GM10248 (cell line): Measurements from ENCODE around the gene CEBPB.

Source experiments
- CTCF ChIA-PET: fragments of 300-600 bp; sonication (Branson Sonifier 250); formaldehyde crosslinking; extraction: SDS; loops from one replicate; lab custom pipeline; 2021; ENCODE audit warnings: antibody characterized with exemption; lab: Yijun Ruan, JAX
- POLR2A ChIA-PET: fragments of 350-650 bp; sonication (Branson Sonifier 250); formaldehyde crosslinking; extraction: SDS; loops from one replicate; lab custom pipeline; 2020; ENCODE audit warnings: antibody characterized with exemption; lab: Yijun Ruan, JAX
- DNase-seq: peaks from one replicate; pipeline ENCODE4 v3.0.0; 2012; ENCODE audit errors: extremely low spot score
- CTCF ChIP-seq: IDR thresholded peaks from 2 replicates; pipeline ENCODE4 v1.5.1; 2012; ENCODE audit warnings: mild to moderate bottlenecking, low read depth; ENCODE audit errors: extremely low read depth, missing control alignments, control extremely low read depth

The CEBPB gene

GRCh38 chr20:50224531-50225255, 34.1 kb downstream of the CEBPB start:
- ChIA-PET POLR2A (no interaction called here), CTCF (no interaction called here)
- TF ChIP-seq CTCF, result no peak
- no peak for DNase-seq

- CTCF ChIA-PET, result interaction anchor here (2.0 kb wide), 1 partner anchor 9 kb away, joined by 4 read pairs; no protein-coding TSS in a partner anchor
- DNase-seq, result no peak
- POLR2A ChIA-PET, result no interaction called here
- no peak for TF ChIP-seq CTCF
These were observed 35.7 kb downstream of the CEBPB start for GRCh38 chr20:50226093-50226974.

- no peak for TF ChIP-seq CTCF
- CTCF ChIA-PET, result interaction anchor here (0.9 to 2.0 kb wide), 3 partner anchors 11 to 17 kb away, joined by 3 to 4 read pairs (median 3); no protein-coding TSS in a partner anchor
These were observed 36.9 kb downstream of the CEBPB start for GRCh38 chr20:50227506-50227905.

GRCh38 chr20:50229156-50229607, 38.6 kb downstream of the CEBPB start:
- ChIA-PET POLR2A (no interaction called here), CTCF (no interaction called here)
- TF ChIP-seq CTCF, result no peak
- no peak for DNase-seq

More at GRCh38 chr20:50227506-50227905, 36.9 kb downstream of the CEBPB start:
- DNase-seq, result no peak
- POLR2A ChIA-PET, result no interaction called here

GRCh38 chr20:50230184-50230583, 39.6 kb downstream of the CEBPB start:
- ChIA-PET CTCF (interaction anchor here (1.3 kb wide), 1 partner anchor 10 kb away, joined by 3 read pairs; no protein-coding TSS in a partner anchor), POLR2A (no interaction called here)
- no peak for DNase-seq
- TF ChIP-seq CTCF, result no peak

GRCh38 chr20:50230871-50231560, 40.4 kb downstream of the CEBPB start:
- ChIA-PET POLR2A (no interaction called here), CTCF (interaction anchor here (1.3 kb wide), 1 partner anchor 11 kb away, joined by 3 read pairs; no protein-coding TSS in a partner anchor)
- TF ChIP-seq CTCF, result no peak
- no peak for DNase-seq
